ENCODE results near the gene ARHGAP42.

Gene ARHGAP42

GRCh38 chr11:100841711-100842407 is 154.8 kb downstream of the ARHGAP42 start:
- no peak for DNase-seq

- DNase-seq: no peak
Measured at GRCh38 chr11:100847696-100848216, 160.7 kb downstream of the ARHGAP42 start.

- no peak for DNase-seq
Measured at GRCh38 chr11:100849009-100849900, 162.2 kb downstream of the ARHGAP42 start.

GRCh38 chr11:100849901-100850235 is 162.8 kb downstream of the ARHGAP42 start:
- DNase-seq: no peak

- DNase-seq: no peak
Measured at GRCh38 chr11:100851147-100851546, 164.1 kb downstream of the ARHGAP42 start.

GRCh38 chr11:100851584-100852152 is 164.6 kb downstream of the ARHGAP42 start:
- no peak for DNase-seq

GRCh38 chr11:100855466-100856067 is 168.5 kb downstream of the ARHGAP42 start:
- peak in 1 of 14 donors; percentile 9 for DNase-seq

- DNase-seq: no peak
Measured at GRCh38 chr11:100857236-100858005, 170.3 kb downstream of the ARHGAP42 start.

GRCh38 chr11:100860318-100861155 is 173.4 kb downstream of the ARHGAP42 start:
- no peak for DNase-seq

- no peak for DNase-seq
Measured at GRCh38 chr11:100861212-100861611, 174.1 kb downstream of the ARHGAP42 start.

GRCh38 chr11:100863080-100863581 is 176.0 kb downstream of the ARHGAP42 start:
- DNase-seq: no peak

GRCh38 chr11:100865443-100866065 is 178.5 kb downstream of the ARHGAP42 start:
- no peak for DNase-seq

GRCh38 chr11:100866453-100866852 is 179.4 kb downstream of the ARHGAP42 start:
- no peak for DNase-seq

GRCh38 chr11:100867606-100868005 is 180.5 kb downstream of the ARHGAP42 start:
- no peak for DNase-seq

GRCh38 chr11:100869328-100869727 is 182.2 kb downstream of the ARHGAP42 start:
- DNase-seq: no peak

GRCh38 chr11:100870138-100870537 is 183.1 kb downstream of the ARHGAP42 start:
- DNase-seq: no peak

- no peak for DNase-seq
Measured at GRCh38 chr11:100872951-100873740, 186.1 kb downstream of the ARHGAP42 start.

GRCh38 chr11:100874203-100874602 is 187.1 kb downstream of the ARHGAP42 start:
- DNase-seq: no peak

- DNase-seq: no peak
Measured at GRCh38 chr11:100875521-100875869, 188.4 kb downstream of the ARHGAP42 start.
